GM21423 (cell line): Measurements from ENCODE around the gene SH3TC1.

ENCODE experiments used
- ATAC-seq: cut with Tn5 transposase; IDR thresholded peaks from one replicate; pipeline ENCODE4 v1.9.1; 2021; ENCODE audit warnings: mild to moderate bottlenecking, moderate library complexity; ENCODE audit not compliant: unreplicated experiment

SH3TC1 gene

DNA sequence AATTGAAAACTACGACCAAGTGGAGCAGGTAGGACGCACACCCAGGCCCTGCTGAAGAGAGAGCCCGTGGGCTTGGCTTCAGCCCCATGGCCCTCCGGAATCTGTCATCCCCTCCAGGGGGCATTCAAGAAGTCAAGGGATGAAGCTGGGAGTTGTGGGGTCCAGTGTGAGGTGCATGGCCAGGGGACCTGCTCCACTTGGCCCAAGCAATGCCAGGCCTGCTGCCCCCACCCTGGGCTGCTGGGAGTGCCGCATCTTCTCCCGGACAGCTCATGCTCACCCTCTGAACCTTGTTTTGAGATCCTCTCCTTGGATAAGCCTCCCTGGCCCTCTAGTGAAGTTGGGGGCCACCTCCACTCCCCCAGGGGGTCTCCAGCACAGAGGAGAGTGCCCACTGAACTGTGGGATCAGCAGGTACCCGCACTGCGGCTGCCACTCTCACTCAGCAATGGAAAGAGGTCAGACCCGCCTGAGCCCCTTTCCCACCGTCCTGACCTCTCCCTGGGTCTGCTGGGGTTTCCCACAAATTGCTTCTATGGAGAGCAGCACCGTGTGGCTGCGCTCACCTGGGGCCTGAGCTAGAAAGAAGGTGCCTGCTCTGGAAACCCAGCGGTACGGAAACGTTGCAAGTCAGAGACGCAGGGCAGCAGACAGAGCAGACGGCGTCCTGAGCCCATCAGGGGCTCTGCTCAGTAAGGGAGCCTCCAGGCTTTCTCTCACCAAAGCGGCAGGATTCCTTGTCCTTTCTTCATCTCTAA, 35.5 kb upstream of the SH3TC1 start:
- no peak for ATAC-seq

DNA sequence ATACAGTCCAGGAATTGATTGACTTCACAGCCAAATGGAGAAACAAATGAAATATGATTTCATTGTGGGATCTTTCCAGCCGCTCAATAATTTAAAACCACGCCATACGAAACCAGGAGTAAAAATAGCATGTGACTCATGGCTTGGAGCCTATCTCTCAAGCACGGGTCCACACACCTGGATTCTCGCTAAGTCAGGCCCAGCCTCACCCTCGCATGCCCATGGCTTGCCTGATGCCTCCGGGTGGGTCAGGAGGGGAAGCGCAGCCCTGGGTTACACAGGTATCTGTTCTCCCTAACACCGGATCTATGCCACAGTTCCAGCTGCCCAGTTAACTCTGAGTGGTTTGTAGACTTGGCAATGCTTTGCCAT, 34.9 kb upstream of the SH3TC1 start:
- ATAC-seq: no peak

DNA sequence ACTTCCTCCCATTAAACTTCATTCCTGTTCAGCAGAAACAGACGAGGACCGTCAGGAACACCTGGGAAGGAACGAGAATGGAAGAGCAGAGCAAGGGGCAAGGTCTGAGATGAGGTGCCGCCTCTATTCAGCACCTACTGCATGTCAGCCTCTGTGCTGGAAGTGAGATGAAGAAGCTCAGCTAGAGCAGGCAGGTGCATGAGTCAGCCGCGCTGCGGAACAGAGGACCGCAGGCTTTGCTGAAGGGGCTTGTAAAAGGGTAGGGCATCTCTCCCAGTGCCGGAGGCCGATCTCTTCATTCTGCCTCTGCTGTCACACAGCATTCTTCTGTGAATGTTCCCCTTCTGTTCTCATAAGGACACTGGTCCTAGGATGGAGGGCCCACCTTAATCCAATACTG, 34.4 kb upstream of the SH3TC1 start:
- ATAC-seq: no peak

DNA sequence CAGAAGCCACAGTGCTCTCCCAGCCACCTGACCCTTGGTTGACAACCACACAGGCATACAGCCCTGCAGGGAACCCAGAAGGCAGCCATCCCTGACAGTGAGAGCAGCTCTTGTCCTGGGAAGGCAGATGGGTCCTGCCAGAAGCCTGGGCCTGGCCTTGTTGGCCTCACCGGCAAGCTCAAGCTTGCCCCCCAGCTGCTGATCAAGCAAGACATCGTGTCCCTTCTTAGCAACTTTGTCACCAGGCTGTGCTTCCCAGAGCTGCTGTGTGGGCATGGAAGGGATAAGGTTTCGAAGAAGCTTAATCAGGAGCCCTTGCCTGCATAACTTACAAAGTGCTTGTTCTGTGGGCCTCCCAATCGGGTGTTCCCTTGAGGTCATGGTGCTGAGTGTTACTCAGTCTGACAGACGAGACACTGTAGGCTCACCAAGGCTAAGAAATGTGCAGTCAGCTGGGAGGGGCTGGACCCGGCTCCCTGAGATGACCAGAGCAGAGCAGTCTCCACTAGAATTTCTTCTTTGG, 33.7 kb upstream of the SH3TC1 start:
- no peak for ATAC-seq

DNA sequence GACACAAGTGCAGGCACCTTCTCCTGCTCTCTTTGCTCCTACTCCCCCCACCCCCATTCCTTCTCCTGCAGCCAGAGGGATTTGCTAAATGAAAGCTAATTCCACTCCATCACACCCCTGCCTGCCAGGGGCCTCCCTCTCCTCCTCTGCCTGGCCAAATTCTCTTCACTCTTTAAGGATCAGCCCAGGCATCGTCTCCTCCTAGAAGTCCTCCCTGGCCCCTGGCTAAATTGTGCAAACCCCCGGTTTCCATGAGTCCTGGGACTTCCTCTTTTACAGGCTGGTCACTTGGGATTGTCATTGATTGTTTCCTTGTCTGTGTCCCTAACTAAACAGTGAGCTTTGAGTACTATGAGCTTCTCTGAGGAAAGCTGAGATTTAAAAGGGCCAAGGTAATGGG, 31.8 kb upstream of the SH3TC1 start:
- no peak for ATAC-seq

DNA sequence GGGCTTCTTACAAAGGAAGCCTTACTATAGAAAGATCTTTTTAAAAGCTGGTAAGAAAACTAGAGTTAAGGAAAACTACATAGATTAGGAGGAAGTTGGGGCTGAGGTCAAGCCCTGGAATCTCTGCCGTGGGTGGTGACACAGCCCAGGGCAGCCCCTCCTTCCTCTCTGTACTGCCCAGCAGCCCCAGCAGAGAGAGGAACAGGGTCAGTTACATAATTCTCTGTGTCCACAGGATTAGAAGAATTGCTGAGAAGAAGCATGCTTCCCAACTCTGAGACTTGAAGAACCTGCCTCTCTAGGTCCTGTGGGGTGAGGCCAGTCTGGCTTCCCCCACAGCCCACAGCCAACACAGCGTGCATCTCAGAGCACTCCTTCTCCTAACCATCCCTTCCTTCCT, 31.3 kb upstream of the SH3TC1 start:
- ATAC-seq: no peak

DNA sequence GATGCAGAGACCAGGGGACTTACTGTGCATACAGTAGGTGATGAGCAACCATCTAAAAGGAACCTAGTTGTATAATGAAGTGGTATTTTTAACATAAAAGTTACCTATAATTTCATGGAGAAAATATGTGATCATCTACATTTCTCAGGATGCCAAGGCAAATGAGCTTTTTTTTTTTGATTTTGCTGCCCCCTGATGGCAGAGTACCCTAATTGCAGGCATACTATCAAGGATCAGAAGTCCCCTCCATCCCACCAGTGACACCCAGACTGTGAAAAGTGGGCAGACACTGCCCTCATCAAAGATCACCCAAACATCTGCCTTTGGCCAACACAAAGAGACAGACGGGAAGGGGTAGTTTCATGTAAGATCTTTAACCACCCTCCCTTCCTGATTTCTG, 30.9 kb upstream of the SH3TC1 start:
- no peak for ATAC-seq

DNA sequence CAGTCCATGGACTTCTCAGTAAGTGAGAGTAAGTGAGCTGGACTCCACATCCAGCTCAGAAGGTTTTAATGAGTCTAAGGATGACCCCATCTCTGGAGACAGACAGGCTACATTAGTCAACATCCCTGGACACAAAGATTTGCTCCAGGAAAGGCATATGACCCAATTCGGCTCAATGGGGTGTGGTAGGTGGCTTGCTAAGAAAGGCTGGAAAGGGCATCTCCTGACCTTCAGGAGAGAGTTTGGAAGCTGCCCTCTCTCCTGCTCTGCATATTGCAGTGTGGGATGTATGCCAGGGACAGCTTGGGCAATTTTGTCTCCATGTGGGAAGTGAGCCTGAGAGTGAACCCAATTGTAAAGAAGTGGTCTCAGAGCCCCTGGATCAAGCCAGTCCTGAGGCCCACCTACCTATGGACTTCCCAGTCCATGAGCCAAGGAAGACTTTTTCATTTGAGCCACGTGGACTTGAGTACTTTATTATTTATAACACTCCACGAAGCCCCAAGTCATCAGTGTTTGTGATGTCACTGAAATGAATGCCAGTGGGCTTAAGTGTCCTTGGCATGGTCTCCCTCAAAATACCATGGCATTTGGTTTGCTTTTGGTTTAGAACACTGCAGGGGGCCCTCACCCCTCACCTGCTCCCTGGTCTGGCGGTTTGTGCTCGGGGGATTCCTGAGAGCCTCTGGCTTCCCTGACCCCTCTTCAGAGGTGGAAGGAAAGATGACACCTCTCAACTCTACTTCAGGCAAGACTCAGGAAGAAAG, 30.1 kb upstream of the SH3TC1 start:
- no peak for ATAC-seq

DNA sequence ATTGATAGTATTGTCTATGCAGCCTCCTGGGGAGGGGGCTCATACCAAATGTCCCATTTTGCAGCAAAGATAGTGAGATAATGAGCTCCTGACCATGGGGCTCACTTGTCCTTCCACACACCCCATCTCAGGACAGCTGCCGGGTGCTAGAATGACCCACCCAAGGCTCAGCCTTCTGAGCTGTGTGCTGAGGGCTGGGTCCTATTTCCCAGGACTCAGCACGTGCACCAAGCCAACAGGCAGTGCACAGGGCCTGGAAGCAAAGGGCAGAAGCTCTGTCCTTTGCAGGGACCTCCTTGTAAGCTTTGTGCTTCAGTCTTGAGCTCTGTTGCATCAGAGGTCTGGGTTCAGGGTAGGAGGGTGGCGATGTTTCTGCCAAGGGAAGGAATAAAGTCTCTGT, 29.3 kb upstream of the SH3TC1 start:
- no peak for ATAC-seq

DNA sequence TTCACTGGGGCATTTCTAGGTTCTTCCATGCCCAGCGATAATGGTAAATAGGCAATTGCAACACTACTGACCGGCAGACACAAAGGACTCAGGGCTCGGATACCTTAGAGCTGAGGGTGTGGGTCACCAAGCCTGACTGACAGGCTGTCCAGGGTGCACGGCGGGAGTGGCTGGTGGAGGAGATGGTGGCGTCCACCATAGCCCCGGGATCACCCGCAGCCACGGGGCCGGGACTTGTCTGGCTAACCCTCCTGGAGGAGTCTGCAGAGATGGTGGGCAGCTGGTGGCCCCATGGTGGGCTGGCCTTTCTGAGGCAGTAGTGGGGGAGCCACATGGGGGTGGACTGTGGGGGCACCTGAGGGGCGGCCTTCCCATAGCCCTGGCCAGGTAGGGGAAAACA, 28.7 kb upstream of the SH3TC1 start:
- no peak for ATAC-seq

DNA sequence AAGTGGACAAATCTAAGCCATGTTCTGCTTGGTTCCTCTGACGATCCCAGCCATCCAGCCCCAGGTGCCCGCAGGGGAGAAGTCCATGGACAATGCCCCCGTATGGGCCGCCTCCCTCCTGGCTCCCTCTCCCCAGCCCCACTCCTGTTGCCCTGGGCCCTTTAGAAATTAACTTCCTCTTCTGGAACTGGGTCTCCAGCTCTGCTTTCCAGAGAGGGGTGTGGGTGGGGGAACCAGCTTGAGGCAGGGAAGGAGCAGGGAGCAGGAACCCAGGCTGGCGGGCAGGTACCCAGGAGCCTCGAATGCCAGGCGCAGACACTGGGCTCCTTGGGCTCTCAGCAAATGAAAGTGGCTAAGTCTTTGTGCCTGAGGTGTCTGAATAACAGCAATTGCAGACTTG, 27.8 kb upstream of the SH3TC1 start:
- no peak for ATAC-seq

DNA sequence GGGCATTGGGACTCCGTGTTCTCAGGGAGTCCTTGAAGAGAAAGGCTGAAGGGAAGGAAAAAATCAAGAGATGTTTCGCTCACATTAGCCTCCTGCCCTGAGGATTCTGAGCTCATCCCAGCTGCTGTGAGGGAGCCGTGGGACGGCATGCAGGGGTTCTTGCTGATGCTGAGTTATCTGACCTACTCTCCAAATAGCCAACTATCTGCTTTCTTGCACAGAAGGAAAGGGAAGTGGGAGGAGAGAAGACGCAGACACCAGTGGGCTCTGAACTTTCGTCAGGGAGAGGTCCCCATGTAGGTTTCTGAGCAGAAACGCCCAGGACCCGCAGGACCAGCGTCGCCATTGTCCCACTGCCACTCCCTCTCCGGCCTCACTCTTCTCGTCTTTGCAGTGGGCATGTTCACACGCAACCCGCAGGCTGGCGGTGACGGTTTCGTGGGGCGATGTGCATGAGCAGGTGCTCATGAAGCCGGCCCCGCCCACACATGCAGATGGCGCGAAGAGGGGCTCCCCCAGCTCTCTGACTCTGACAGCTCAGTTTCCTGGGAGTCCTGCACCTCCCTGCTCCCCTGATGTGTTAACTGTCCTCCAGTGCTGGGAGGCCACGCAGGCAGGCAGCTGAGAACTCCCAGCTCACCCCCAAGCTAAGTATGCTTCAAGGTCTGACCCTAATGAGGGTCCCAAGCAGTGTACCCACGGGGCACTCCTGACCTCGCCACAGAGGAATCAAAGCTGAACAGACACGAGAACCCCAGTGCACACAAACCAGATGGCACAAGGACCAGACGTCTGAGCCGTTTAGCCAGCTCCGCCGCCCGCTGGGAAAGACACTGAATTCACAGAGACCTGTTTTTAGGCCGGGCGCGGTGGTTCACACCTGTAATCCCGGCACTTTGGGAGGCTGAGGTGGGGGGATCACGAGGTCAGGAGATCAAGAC, 26.8 kb upstream of the SH3TC1 start:
- ATAC-seq: peak; percentile 44

DNA sequence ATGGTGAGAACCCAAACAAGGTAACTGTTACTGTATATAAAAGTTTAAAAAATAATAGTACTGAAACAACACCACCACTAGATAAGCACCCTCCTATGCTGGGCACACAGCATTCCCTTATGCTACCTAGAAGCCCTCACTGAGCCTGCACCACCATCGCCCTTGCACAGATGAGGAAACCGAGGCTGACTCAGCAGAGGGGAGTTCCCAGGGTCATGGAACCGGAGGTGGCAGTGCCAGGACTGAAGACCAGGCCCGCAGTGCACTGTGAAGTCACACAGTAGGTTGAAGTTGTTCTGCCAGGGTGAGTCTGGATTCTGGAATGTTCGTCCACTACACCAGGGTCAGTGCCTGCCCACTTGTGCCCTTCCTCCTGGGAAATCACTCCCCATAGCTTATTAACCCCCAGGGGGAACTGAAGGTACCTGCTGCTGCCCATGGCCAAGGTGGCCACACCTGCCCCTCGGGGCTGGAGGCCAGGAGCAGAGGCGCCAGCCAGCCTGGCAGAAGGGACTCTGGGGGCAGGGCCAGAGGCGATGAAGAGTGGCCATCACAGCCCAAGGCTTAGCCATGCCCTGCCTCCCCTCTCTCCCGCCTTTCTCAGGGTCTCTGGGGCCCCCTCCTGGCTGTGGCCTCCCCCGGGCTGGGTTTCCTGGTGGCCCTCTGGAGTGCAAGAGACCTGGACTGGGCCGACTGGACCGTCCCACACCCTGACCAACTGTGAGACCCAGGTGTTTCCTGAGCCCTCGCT, 25.4 kb upstream of the SH3TC1 start:
- no peak for ATAC-seq

DNA sequence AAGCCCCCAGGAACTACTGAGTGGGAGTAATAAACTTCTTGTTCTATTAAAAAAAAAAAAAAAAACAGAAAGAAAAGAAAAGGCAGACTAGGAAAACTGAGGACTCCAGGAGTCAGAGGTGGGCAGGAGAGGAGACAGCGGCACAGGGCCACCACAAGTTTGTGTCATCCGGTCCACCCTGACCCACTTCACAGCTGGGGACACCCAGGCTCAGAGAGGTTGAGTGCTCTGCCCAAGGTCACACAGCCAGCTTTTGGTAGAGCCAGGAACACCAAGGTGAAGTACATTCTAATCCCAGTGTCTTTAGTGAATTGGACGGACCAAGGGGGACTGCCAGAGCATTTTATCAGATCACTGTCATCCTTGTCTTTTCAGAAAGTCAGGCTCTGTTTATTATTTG, 24.1 kb upstream of the SH3TC1 start:
- no peak for ATAC-seq

DNA sequence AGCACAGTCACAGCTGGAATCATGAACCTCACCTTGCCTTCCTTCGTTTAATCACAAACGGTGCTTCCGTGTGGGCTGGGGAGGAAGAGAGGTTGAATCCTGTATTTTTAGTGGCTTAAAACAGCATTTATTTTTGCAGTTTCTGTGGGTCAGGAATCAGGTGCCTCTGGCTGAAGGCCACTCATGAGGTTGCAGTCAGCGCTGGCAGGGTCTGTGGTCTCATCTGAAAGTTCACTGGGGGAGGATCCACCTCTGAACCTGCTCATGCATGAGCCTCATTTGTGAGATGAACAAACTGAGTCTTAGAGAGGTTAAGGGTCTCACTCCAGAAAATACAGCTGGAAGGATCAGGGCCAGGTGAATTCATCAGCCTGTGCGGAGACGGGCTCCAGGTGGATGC, 23.4 kb upstream of the SH3TC1 start:
- ATAC-seq: no peak

DNA sequence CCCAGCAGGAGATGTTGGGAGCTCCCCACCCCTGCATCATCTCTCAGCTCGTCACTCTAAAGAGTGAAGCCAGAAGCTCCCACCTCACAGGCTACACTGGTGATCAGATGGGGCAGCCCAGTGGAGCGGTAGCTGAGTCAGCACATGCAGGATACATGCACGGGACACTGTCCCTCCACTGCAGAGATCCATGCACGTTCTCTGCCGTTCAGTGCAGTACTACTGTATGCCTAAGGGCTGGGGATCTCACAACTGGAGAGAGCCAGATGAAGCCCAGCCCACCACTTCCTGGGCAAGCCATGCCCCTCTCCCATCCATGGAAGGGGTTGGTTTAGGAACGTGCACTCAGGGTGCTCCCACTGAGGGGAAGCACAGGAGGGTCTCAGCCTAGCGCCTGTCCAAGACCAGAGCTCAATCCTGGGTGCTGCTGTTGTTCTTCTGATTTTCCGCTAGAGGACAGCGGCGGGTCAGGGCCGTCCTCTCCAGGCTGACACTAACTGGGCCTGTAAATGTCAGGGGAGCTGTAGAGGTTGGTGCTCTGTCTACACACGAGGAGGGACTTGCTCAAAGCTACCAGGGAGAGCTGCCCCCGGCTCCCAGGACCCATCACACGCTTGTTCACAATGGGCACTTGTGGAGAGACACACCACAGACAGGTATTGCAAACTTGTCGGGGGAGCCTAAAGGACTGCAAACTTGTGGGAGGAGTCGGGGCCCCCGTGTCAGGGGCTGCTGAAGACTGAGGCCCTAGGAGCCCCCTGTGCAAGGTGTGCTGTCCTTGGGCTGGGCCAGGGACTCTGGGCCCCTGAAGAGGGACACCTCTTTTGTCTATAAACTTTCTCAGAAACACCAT, 22.3 kb upstream of the SH3TC1 start:
- ATAC-seq: peak; percentile 70

DNA sequence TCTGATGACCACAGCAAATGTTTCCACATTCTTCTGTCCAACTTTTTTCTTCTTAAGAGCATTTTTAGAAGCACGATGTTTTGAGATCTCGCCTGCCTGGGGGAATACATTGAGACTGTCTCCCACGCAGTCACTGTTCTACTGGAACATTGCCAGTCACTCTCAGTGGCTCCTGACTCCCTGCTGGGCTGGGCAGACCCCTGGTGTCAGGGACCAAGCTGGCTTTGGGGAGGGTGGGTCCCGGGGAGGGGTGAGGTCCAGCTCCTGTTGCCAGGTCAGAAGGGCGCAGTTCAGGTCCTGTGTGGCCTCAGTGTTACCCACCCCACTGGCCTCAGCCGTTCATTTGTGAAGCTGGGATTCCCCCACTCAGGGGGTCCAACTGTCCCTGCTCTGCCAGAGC, 21.5 kb upstream of the SH3TC1 start:
- ATAC-seq: no peak

DNA sequence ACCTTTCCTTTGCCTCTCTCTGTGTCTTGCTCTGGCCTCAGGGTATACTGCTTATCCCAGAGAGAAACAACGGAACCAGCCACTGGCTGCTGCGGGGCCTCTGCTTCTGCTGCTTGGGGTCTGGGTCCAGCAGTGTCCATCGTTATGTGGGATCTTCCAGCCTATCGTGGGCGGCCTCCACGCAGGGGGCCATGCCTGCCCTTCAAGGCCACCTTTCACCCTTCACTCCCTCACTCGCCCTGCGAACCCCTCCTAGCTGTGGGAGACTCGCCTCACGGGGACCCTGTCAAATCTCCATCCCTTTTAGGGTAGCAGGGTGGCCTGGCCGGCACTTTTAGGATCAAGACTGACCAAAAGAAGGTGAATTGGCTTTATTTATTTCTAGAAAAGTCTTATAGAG, 21.1 kb upstream of the SH3TC1 start:
- no peak for ATAC-seq

DNA sequence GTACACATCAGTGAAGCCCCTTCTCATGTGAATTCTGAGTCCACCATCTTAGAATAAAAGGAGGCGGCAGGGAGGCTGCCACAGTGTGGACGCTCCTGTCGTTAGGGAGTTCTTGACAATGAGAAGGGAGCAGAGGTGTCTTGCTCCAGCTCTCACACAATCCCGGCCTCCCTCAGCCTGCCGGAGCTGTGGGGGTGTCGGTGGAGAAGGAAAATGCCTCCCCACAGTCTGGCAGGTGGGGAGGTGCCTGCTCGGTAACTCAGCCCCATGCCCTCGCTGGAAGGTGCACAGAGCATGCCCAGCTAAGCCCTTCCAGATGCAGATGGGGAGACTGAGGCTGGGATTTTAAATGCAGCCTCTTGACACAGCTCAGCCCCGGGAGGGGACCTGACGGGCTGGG, 20.0 kb upstream of the SH3TC1 start:
- ATAC-seq: no peak

DNA sequence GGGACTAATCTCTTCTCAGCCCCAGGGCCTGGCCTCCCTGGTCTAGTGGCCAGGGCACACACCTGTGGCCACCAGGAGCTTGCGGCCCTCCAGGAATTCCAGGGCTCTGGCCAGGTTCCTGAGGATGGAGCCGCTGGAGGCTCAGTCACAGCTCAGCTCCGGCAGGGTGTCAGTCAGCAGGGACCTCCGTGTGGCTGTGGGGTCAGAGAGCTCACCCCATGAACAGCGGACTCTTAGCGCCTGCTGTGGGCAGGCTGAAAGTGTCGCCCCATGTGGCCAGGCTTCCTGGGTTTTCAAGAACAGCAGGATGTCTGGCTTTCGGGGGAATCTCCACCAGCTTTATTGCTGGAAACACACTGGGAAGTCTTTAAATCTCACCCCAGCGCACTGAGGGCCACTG, 19.3 kb upstream of the SH3TC1 start:
- ATAC-seq: no peak
